Lower leg skin (tissue), 3 donors: ENCODE results near the gene ARHGEF12.

Source experiments
- CTCF ChIP-seq, 3 donors: fragments of 450-650 bp; IDR thresholded peaks; one replicate each; pipeline ENCODE4 v1.5.1; 2016; ENCODE audit warnings: antibody characterized with exemption in 3 of 3, mild to moderate bottlenecking in 3 of 3, moderate library complexity in 2 of 3
- POLR2A ChIP-seq, 2 donors: fragments of 450-650 bp; IDR thresholded peaks; one replicate each; pipeline ENCODE4 v1.6.1; 2016 to 2017; ENCODE audit warnings: antibody characterized with exemption in 2 of 2, mild to moderate bottlenecking in 1 of 2, moderate library complexity in 1 of 2

- TF ChIP-seq CTCF (IDR thresholded peaks at IDR 0.05) (no peak), POLR2A (IDR thresholded peaks at IDR 0.05) (no peak)
Measured at GRCh38 chr11:120409655-120410054, 73.4 kb downstream of the ARHGEF12 start.
